DND-41 (cell line): ENCODE measurements around the gene WNT6.

Experiments
- ATAC-seq: fragments of 200-7000 bp; cut with Tn5 transposase; 3 replicates; pipeline ENCODE4 v1.9.1; 2021; ENCODE audit warnings: low read depth; ENCODE audit not compliant: insufficient read depth
- DNase-seq: peaks from one replicate; pipeline ENCODE4 v3.0.0-alpha.2; 2020
- H2AFZ ChIP-seq: 2 replicates; pipeline ENCODE4 v1.6.0; 2012; ENCODE audit warnings: low read depth, low read length
- H3K27ac ChIP-seq: 2 replicates; pipeline ENCODE4 v1.5.1; 2012; ENCODE audit warnings: low read length, inconsistent platforms
- H3K27me3 ChIP-seq: fragments of 200-600 bp; sonication (generic); 2 replicates; pipeline ENCODE4 v1.6.0; 2012; ENCODE audit warnings: low read length, mild to moderate bottlenecking, inconsistent platforms; ENCODE audit not compliant: insufficient read depth, poor library complexity
- H3K36me3 ChIP-seq: 2 replicates; pipeline ENCODE4 v1.5.1; 2012; ENCODE audit warnings: low read length, inconsistent platforms; ENCODE audit not compliant: insufficient read depth
- H3K4me1 ChIP-seq: 2 replicates; pipeline ENCODE4 v1.5.1; 2012; ENCODE audit warnings: mild to moderate bottlenecking, low read length; ENCODE audit not compliant: insufficient read depth
- H3K4me2 ChIP-seq: 2 replicates; pipeline ENCODE4 v1.6.0; 2012; ENCODE audit warnings: mild to moderate bottlenecking, moderate library complexity, low read length, inconsistent platforms; ENCODE audit not compliant: insufficient read depth
- H3K4me3 ChIP-seq, 2 experiments: fragments of 200-600 bp in 1 of 2; shearing (Covaris generic) in 1 of 2; 2 replicates each; pipeline ENCODE4 v1.5.1; 2012 to 2016; ENCODE audit warnings: inconsistent platforms in 2 of 2, low read length in 2 of 2, mild to moderate bottlenecking in 2 of 2, low read depth in 1 of 2, moderate library complexity in 1 of 2
- H3K79me2 ChIP-seq: 2 replicates; pipeline ENCODE4 v1.6.0; 2012; ENCODE audit warnings: low read length, inconsistent platforms; ENCODE audit not compliant: insufficient read depth
- H3K9ac ChIP-seq: 2 replicates; pipeline ENCODE4 v1.6.0; 2012; ENCODE audit warnings: low read depth, mild to moderate bottlenecking, inconsistent platforms, low read length, moderate library complexity
- H3K9me3 ChIP-seq: 2 replicates; pipeline ENCODE4 v1.5.1; 2012; ENCODE audit warnings: low read length, moderate library complexity, mild to moderate bottlenecking, inconsistent platforms; ENCODE audit not compliant: insufficient read depth, severe bottlenecking
- H4K20me1 ChIP-seq: 2 replicates; pipeline ENCODE4 v1.6.0; 2012; ENCODE audit warnings: low read length; ENCODE audit not compliant: insufficient read depth
- CTCF ChIP-seq: IDR thresholded peaks from 2 replicates; pipeline ENCODE4 v1.5.1; 2012; ENCODE audit warnings: borderline replicate concordance, low read length, moderate library complexity, mild to moderate bottlenecking; ENCODE audit not compliant: poor library complexity, severe bottlenecking; ENCODE audit errors: extremely low read depth
- EZH2 ChIP-seq: IDR thresholded peaks from 3 replicates; pipeline ENCODE4 v1.6.1; 2012; ENCODE audit warnings: borderline replicate concordance, low read depth, mild to moderate bottlenecking, moderate library complexity, low read length, inconsistent platforms; ENCODE audit not compliant: severe bottlenecking

Gene WNT6

GRCh38 chr2:218849721-218850120 is 9.9 kb upstream of the WNT6 start:
- no peak overlapping the region for H2AFZ ChIP-seq
- no peak for TF ChIP-seq EZH2
- TF ChIP-seq CTCF, result no peak
- H3K4me1 ChIP-seq, result no peaks in the 10 kb centered on the region

GRCh38 chr2:218850796-218851195 is 8.8 kb upstream of the WNT6 start:
- Histone ChIP-seq H3K4me3 (no peak overlapping the region), H2AFZ (no peak overlapping the region), H3K4me1 (peaks cover 4% of the 10 kb centered on the region), H3K27ac (no peak overlapping the region), H3K36me3 (no peaks in the 10 kb centered on the region), H3K27me3 (peaks cover 14% of the 10 kb centered on the region), H4K20me1 (peaks cover 2% of the 10 kb centered on the region; the same call in 1 of the 2 replicates), H3K9ac (no peak overlapping the region), H3K79me2 (no peaks in the 10 kb centered on the region), H3K4me2 (no peak overlapping the region), H3K9me3 (no peaks in the 10 kb centered on the region)
- no peak for TF ChIP-seq CTCF
- TF ChIP-seq EZH2, result no peak
- no peak for ATAC-seq
- DNase-seq, result no peak

More at GRCh38 chr2:218849721-218850120, 9.9 kb upstream of the WNT6 start:
- Histone ChIP-seq H3K9me3 (no peaks in the 10 kb centered on the region), H4K20me1 (peaks cover 2% of the 10 kb centered on the region; the same call in 1 of the 2 replicates), H3K4me2 (no peak overlapping the region), H3K27me3 (peaks cover 6% of the 10 kb centered on the region), H3K4me3 (no peak overlapping the region), H3K9ac (no peak overlapping the region), H3K27ac (no peak overlapping the region), H3K79me2 (no peaks in the 10 kb centered on the region), H3K36me3 (no peaks in the 10 kb centered on the region)
- no peak for DNase-seq
- ATAC-seq, result no peak

- peaks cover 17% of the 10 kb centered on the region for H3K27me3 ChIP-seq
- TF ChIP-seq EZH2, result no peak
- no peak for TF ChIP-seq CTCF
These were observed 8.3 kb upstream of the WNT6 start for GRCh38 chr2:218851286-218851685.

More at GRCh38 chr2:218851286-218851685, 8.3 kb upstream of the WNT6 start:
- no peaks in the 10 kb centered on the region for H3K79me2 ChIP-seq
- no peak overlapping the region for H3K4me3 ChIP-seq
- H4K20me1 ChIP-seq, result peaks cover 2% of the 10 kb centered on the region; the same call in 1 of the 2 replicates
- H3K27ac ChIP-seq, result no peak overlapping the region
- ATAC-seq (no peak), DNase-seq (no peak)
- no peak overlapping the region for H3K4me2 ChIP-seq
- no peaks in the 10 kb centered on the region for H3K36me3 ChIP-seq
- no peaks in the 10 kb centered on the region for H3K9me3 ChIP-seq
- H2AFZ ChIP-seq, result no peak overlapping the region
- H3K4me1 ChIP-seq, result peaks cover 9% of the 10 kb centered on the region
- H3K9ac ChIP-seq, result no peak overlapping the region
